Naive thymus-derived CD4-positive, alpha-beta T cell (primary cell): Measurements from ENCODE around the gene LPCAT1. TPM values are rescaled to one million over a fixed set of nuclear protein-coding genes. Genes with fewer than 3 reads are reported as not detected.

Experiments used
- ATAC-seq: fragments of 150-1000 bp; cut with Tn5 transposase; 2 replicates; pipeline ENCODE4 v1.10.0; 2021; ENCODE audit warnings: mild to moderate bottlenecking, moderate library complexity
- CTCF ChIA-PET: fragments of 350-600 bp; sonication (Branson Sonifier 250); formaldehyde crosslinking; loops from one replicate; lab custom pipeline; 2021; ENCODE audit warnings: antibody characterized with exemption; lab: Charles Lee
- POLR2A ChIA-PET: fragments of 350-600 bp; sonication (Branson Sonifier 250); formaldehyde crosslinking; loops from one replicate; lab custom pipeline; 2021; ENCODE audit warnings: antibody characterized with exemption, inconsistent platforms; lab: Charles Lee
- DNase-seq, 9 donors: peaks; one replicate each; pipeline versions ENCODE4 v3.0.0 to v3.0.0-alpha.2; 2020 to 2022; ENCODE audit warnings: mixed read lengths in 1 of 9
- H3K27ac ChIP-seq: one replicate; pipeline ENCODE4 v1.7.0; 2013; ENCODE audit warnings: mild to moderate bottlenecking, low read depth, low read length, moderate library complexity
- H3K27me3 ChIP-seq, 2 donors: one replicate each; pipeline ENCODE4 v1.7.0; 2013; ENCODE audit warnings: low read length in 2 of 2, mild to moderate bottlenecking in 2 of 2, moderate library complexity in 2 of 2; ENCODE audit not compliant: control insufficient read depth in 2 of 2, insufficient read depth in 2 of 2
- H3K36me3 ChIP-seq, 3 experiments: 1 replicate in 2 of 3; 2 replicates in 1 of 3; pipeline ENCODE4 v1.7.0; 2013; ENCODE audit warnings: low read length in 3 of 3, mild to moderate bottlenecking in 3 of 3, moderate library complexity in 1 of 3; ENCODE audit not compliant: insufficient read depth in 3 of 3, control insufficient read depth in 2 of 3
- H3K4me1 ChIP-seq, 2 donors: one replicate each; pipeline ENCODE4 v1.7.0; 2013; ENCODE audit warnings: low read length in 2 of 2, mild to moderate bottlenecking in 2 of 2, moderate library complexity in 1 of 2; ENCODE audit not compliant: control insufficient read depth in 2 of 2, insufficient read depth in 2 of 2
- H3K4me3 ChIP-seq: 2 replicates; pipeline ENCODE4 v1.7.0; 2013; ENCODE audit warnings: mild to moderate bottlenecking, low read length
- H3K9me3 ChIP-seq, 3 experiments: 1 replicate in 2 of 3; 2 replicates in 1 of 3; pipeline ENCODE4 v1.7.0; 2013; ENCODE audit warnings: low read length in 3 of 3; ENCODE audit not compliant: control insufficient read depth in 2 of 3
- H3K27ac Mint-ChIP-seq, 9 donors: one replicate each; pipeline ENCODE4 v1.8.0; 2020 to 2022; ENCODE audit warnings: mixed read lengths in 9 of 9, mild to moderate bottlenecking in 8 of 9, moderate library complexity in 5 of 9, inconsistent platforms in 2 of 9
- H3K27me3 Mint-ChIP-seq, 5 donors: one replicate each; pipeline ENCODE4 v1.8.0; 2021 to 2022; ENCODE audit warnings: mixed read lengths in 5 of 5, mild to moderate bottlenecking in 1 of 5
- H3K36me3 Mint-ChIP-seq, 5 donors: one replicate each; pipeline ENCODE4 v1.8.0; 2020 to 2022; ENCODE audit warnings: mixed read lengths in 5 of 5, mild to moderate bottlenecking in 3 of 5, inconsistent platforms in 1 of 5
- H3K4me1 Mint-ChIP-seq, 7 donors: one replicate each; pipeline ENCODE4 v1.8.0; 2020 to 2022; ENCODE audit warnings: mixed read lengths in 7 of 7, mild to moderate bottlenecking in 3 of 7, inconsistent platforms in 1 of 7
- H3K4me3 Mint-ChIP-seq, 10 donors: one replicate each; pipeline ENCODE4 v1.8.0; 2020 to 2022; ENCODE audit warnings: mild to moderate bottlenecking in 10 of 10, mixed read lengths in 10 of 10, moderate library complexity in 6 of 10, inconsistent platforms in 2 of 10
- H3K9me3 Mint-ChIP-seq, 11 donors: one replicate each; pipeline ENCODE4 v1.8.0; 2020 to 2022; ENCODE audit warnings: mixed read lengths in 11 of 11, mild to moderate bottlenecking in 4 of 11, inconsistent platforms in 1 of 11, moderate library complexity in 1 of 11
- intact Hi-C, 2 donors: fragments of 100-400 bp; cut with micrococcal nuclease; formaldehyde crosslinking; loops; one replicate each; pipeline ENCODE4 v1.15.1; 2023
- polyA plus RNA-seq, 2 donors: library from polyadenylated mRNA; unstranded; fragments of 300-500 nt; fragmentation: Illumina TruSeq; gene quantifications; one replicate each; pipeline ENCODE4 v1.2.3, GENCODE V29; 2021
- total RNA-seq, 6 experiments: library from RNA in 5 of 6; stranded (reverse) in 5 of 6; gene quantifications; 1 replicate in 5 of 6; 2 replicates in 1 of 6; pipeline ENCODE4 v1.2.3 and lab custom pipeline; 2021 to 2026

LPCAT1 gene
- total and polyA plus RNA-seq, 7 experiments from 2014 or later, result 9.9 to 89.4 (median 40.9) TPM

- Histone ChIP-seq H3K4me1 (peaks cover 0 to 7% of the 10 kb centered on the region in 2 donors), H3K27me3 (no peaks in the 10 kb centered on the region), H3K36me3 (peaks cover 0 to 45% (median 16%) of the 10 kb centered on the region in 3 experiments), H3K4me3 (no peak overlapping the region), H3K27ac (no peak overlapping the region), H3K9me3 (no peaks in the 10 kb centered on the region)
- ATAC-seq (no peak), DNase-seq (no peak)
- Mint-ChIP-seq H3K36me3 (peaks cover 4 to 9% (median 7%) of the 10 kb centered on the region in 5 donors), H3K9me3 (no peaks in the 10 kb centered on the region), H3K27me3 (no peaks in the 10 kb centered on the region), H3K27ac (no peak overlapping the region), H3K4me3 (no peak overlapping the region), H3K4me1 (peaks cover 0 to 20% (median 5%) of the 10 kb centered on the region in 7 donors)
- ChIA-PET CTCF (interaction anchor here (1.1 kb wide), 1 partner anchor 38 kb away, joined by 3 read pairs; no protein-coding TSS in a partner anchor), POLR2A (no interaction called here)
- intact Hi-C loops, result no loop called here
Observed at GRCh38 chr5:1483856-1484729, 39.7 kb downstream of the LPCAT1 start.

GRCh38 chr5:1483064-1483463 is 40.7 kb downstream of the LPCAT1 start:
- H3K36me3 Mint-ChIP-seq, result peaks cover 2 to 8% (median 5%) of the 10 kb centered on the region in 5 donors
- no peaks in the 10 kb centered on the region for H3K27me3 ChIP-seq
- H3K36me3 ChIP-seq, result peaks cover 0 to 39% (median 23%) of the 10 kb centered on the region in 3 experiments
- no peaks in the 10 kb centered on the region for H3K9me3 Mint-ChIP-seq
- no peaks in the 10 kb centered on the region for H3K4me1 ChIP-seq
- peak overlapping the region in 2 of 9 donors; percentile 23 to 36 for H3K27ac Mint-ChIP-seq
- intact Hi-C loops, result no loop called here
- ChIA-PET CTCF (interaction anchor here (1.1 kb wide), 1 partner anchor 39 kb away, joined by 3 read pairs; no protein-coding TSS in a partner anchor), POLR2A (no interaction called here)
- H3K4me1 Mint-ChIP-seq, result peaks cover 0 to 17% (median 5%) of the 10 kb centered on the region in 7 donors
- DNase-seq, result no peak
- H3K4me3 ChIP-seq, result no peak overlapping the region
- H3K27me3 Mint-ChIP-seq, result no peaks in the 10 kb centered on the region
- H3K9me3 ChIP-seq, result no peaks in the 10 kb centered on the region
- ATAC-seq, result no peak
- H3K27ac ChIP-seq, result no peak overlapping the region
- H3K4me3 Mint-ChIP-seq, result no peak overlapping the region

DNA sequence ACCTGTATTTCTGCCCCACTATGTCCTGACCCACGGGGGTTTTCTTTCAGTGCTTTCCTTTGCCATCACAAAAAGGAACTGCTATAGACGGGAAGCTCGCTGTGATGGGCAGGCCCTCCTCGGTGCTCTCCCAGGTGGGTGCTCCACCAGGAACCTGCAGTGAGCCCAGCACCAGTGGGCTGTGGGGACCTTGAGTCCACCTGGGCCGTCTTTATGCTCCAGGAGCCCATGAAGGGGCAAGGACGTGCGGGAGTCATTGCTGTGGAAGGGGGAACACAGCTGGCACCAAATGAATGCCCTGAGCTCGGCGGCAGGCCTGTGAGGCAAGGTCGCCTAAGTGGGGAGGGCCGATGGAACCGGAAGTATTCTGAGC is 41.8 kb downstream of the LPCAT1 start:
- peaks cover 0 to 15% (median 5%) of the 10 kb centered on the region in 7 donors for H3K4me1 Mint-ChIP-seq
- no peak overlapping the region for H3K27ac Mint-ChIP-seq
- H3K27me3 ChIP-seq, result no peaks in the 10 kb centered on the region
- H3K4me1 ChIP-seq, result no peaks in the 10 kb centered on the region
- DNase-seq, result no peak
- H3K27me3 Mint-ChIP-seq, result no peaks in the 10 kb centered on the region
- peaks cover 0 to 9% (median under 1%) of the 10 kb centered on the region in 5 donors for H3K36me3 Mint-ChIP-seq
- intact Hi-C loops, result no loop called here
- no peak for ATAC-seq
- no peak overlapping the region for H3K27ac ChIP-seq
- H3K9me3 Mint-ChIP-seq, result no peaks in the 10 kb centered on the region
- ChIA-PET CTCF (interaction anchor here (0.6 kb wide), 2 partner anchors 171 to 320 kb away, joined by 3 to 5 read pairs; no protein-coding TSS in a partner anchor), POLR2A (no interaction called here)
- H3K4me3 Mint-ChIP-seq, result no peak overlapping the region
- peaks cover 0 to 33% (median 18%) of the 10 kb centered on the region in 3 experiments for H3K36me3 ChIP-seq
- H3K4me3 ChIP-seq, result no peak overlapping the region
- no peaks in the 10 kb centered on the region for H3K9me3 ChIP-seq

DNA sequence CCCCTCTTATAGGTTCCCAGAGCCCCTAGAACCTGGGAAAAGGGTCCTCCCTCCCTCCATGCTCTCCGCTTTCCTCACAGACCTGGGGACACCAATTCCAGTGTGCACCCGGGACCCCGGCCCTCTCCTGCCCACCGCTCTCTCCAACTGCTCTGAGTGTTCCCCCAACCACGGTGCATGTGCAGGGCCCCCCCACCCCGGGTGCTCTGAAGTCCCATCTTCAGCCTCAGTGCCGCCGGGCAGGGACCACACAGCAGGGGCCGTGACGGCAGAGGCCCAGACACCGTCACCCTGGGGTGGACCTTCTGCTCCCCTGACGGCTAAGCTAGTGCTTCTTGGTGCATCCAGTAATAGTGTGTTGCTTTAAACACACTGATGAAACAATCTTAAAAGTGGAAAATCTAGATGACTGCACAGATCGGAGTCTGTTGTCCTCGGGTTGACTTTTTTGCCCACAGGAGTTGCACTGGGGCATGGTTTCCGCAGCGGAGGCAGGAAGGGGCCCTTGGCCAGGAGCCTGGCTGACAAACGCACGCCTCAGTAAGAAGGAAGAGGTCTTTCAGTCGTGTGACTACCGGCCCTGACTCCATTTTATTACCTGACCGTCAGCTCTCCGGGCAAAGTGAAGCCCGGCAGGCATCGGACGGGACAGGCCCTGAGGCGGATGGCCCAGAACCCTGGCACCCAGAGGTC is 42.3 kb downstream of the LPCAT1 start:
- Histone ChIP-seq H3K4me3 (no peak overlapping the region), H3K4me1 (no peaks in the 10 kb centered on the region), H3K9me3 (no peaks in the 10 kb centered on the region), H3K27me3 (no peaks in the 10 kb centered on the region), H3K27ac (no peak overlapping the region), H3K36me3 (peaks cover 0 to 33% (median 13%) of the 10 kb centered on the region in 3 experiments)
- no peak overlapping the region for H3K27ac Mint-ChIP-seq
- DNase-seq (no peak), ATAC-seq (no peak)
- ChIA-PET POLR2A (no interaction called here), CTCF (interaction anchor here (0.6 to 3.1 kb wide), 3 partner anchors 163 to 319 kb away, joined by 3 to 18 read pairs (median 5); no protein-coding TSS in a partner anchor)
- H3K36me3 Mint-ChIP-seq, result peaks cover 0 to 13% (median 3%) of the 10 kb centered on the region in 5 donors
- H3K4me1 Mint-ChIP-seq, result peaks cover 0 to 15% (median 5%) of the 10 kb centered on the region in 7 donors
- no peaks in the 10 kb centered on the region for H3K27me3 Mint-ChIP-seq
- H3K4me3 Mint-ChIP-seq, result no peak overlapping the region
- H3K9me3 Mint-ChIP-seq, result no peaks in the 10 kb centered on the region
- intact Hi-C loops, result no loop called here

DNA sequence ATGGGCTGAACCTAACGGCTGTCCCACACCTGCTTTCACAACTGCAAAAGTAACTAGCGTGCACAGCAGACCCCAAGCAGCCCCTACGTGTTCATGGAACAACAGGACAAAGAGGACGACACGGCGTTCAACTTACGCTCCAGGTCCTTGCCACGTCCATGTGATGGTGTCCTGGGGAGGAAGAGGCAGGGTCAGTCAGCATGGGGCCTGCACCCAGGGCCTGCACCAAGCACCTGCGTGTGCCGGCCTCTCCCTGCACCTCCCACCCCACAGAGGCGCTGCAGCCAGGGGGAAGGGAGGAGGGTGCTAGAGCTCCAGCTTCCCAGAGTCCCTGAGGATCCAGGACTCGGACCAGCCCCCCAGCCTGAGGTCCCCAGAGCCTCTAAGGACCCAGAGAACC is 43.0 kb downstream of the LPCAT1 start:
- ChIA-PET POLR2A (no interaction called here), CTCF (interaction anchor here (1.1 to 3.1 kb wide), 2 partner anchors 160 to 164 kb away, joined by 4 to 18 read pairs; no protein-coding TSS in a partner anchor)
- Mint-ChIP-seq H3K36me3 (peaks cover 0 to 13% (median 3%) of the 10 kb centered on the region in 5 donors), H3K27me3 (no peaks in the 10 kb centered on the region), H3K4me3 (no peak overlapping the region), H3K27ac (no peak overlapping the region), H3K4me1 (peaks cover 0 to 15% (median 5%) of the 10 kb centered on the region in 7 donors), H3K9me3 (no peaks in the 10 kb centered on the region)
- intact Hi-C loops, result no loop called here
- Histone ChIP-seq H3K36me3 (peaks cover 0 to 33% (median 13%) of the 10 kb centered on the region in 3 experiments), H3K4me3 (no peak overlapping the region), H3K9me3 (no peaks in the 10 kb centered on the region), H3K4me1 (no peaks in the 10 kb centered on the region), H3K27ac (no peak overlapping the region), H3K27me3 (no peaks in the 10 kb centered on the region)
- DNase-seq, result no peak
- ATAC-seq, result no peak

DNA sequence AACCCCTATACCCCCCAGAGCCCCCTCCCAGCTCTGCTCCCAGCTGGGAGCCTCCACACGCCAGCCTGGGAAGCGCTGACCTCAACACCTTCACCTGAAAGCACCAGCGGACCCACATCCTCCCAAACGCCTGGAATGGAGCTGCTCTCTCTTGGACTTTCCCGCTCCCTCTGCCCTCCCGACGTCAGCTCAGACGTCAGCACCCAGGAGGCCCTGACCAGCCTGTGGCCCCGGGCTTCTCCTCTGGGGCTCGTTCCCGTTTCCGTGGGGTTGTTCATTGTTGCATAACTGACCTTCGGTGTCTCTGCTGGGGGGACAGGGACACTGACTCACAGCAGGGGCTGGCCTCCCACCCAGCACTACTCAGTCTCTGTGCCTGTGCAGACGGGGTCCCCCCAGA is 43.5 kb downstream of the LPCAT1 start:
- ATAC-seq (peak; percentile 62), DNase-seq (peak in 1 of 9 donors; percentile 32)
- H3K4me3 Mint-ChIP-seq, result no peak overlapping the region
- Histone ChIP-seq H3K27ac (no peak overlapping the region), H3K4me1 (no peaks in the 10 kb centered on the region), H3K36me3 (peaks cover 0 to 31% (median 13%) of the 10 kb centered on the region in 3 experiments), H3K27me3 (no peaks in the 10 kb centered on the region), H3K4me3 (no peak overlapping the region), H3K9me3 (no peaks in the 10 kb centered on the region)
- H3K27ac Mint-ChIP-seq, result peak overlapping the region in 1 of 9 donors; percentile 13
- ChIA-PET CTCF (interaction anchor here (0.6 to 3.1 kb wide), 3 partner anchors 160 to 168 kb away, joined by 3 to 18 read pairs (median 4); no protein-coding TSS in a partner anchor), POLR2A (no interaction called here)
- intact Hi-C loops, result no loop called here
- no peaks in the 10 kb centered on the region for H3K9me3 Mint-ChIP-seq
- peaks cover 0 to 13% (median 3%) of the 10 kb centered on the region in 5 donors for H3K36me3 Mint-ChIP-seq
- H3K4me1 Mint-ChIP-seq, result peaks cover 0 to 15% (median 5%) of the 10 kb centered on the region in 7 donors
- no peaks in the 10 kb centered on the region for H3K27me3 Mint-ChIP-seq
